ENCODE measurements around the gene SMAD6. TPM values are rescaled to one million over a fixed set of nuclear protein-coding genes. Genes with fewer than 3 reads are reported as not detected.

Gene SMAD6
- total RNA-seq, 2 donors from 2014 or later, result 0.31 to 0.35 TPM

DNA sequence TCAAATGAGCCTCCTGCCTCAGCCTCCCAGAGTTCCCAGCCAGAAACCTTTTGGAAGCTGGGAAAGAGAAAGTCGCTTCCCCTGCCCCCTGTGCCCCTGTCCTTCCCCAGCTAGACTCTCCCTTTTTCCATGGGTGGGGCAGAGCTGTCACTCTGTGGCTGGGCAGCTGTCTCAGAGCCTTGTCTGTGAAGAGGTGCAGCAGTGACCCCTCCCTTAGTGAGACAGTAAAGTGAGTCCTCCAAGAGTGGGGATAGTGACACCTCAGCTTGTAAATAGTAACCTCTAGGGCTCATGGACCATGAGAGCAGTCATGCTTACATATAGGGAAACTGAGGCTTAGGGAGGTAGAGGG is 76.3 kb downstream of the SMAD6 start:
- ATAC-seq (replicated peaks in 1 of 2) (no peak), DNase-seq (no peak)
- H3K4me3 Mint-ChIP-seq, result no peak overlapping the region
- H3K4me1 Mint-ChIP-seq (ENCODE audit: low read depth), result no peaks in the 10 kb centered on the region
- no peak overlapping the region for H3K27ac Mint-ChIP-seq
- H3K9me3 Mint-ChIP-seq, result no peaks in the 10 kb centered on the region
- no peaks in the 10 kb centered on the region for H3K36me3 Mint-ChIP-seq (ENCODE audit: insufficient read depth in 2 of 2)
- H3K27me3 Mint-ChIP-seq (ENCODE audit: low read depth), result no peaks in the 10 kb centered on the region

DNA sequence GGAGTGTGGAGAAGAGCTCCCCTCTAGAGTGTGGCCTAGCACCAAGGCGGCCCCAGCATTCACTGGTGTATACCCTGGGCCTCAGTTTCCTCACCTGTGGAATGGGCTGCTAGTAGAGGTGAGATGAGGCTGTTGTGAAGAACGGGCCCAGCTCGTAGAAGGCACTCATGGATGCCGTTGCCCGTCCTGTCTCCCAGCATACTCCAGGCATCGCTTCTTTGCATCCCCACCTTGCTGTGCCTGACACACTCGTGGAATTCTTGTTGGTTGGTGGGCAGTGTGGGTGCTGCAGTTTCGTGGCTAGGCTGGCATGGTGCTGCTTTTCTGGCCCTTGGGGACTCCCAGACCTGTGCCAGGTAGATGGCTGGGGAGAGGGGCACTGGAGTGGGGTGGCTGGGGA is 76.7 kb downstream of the SMAD6 start:
- ATAC-seq (replicated peaks in 1 of 2) (no peak), DNase-seq (no peak)
- H3K4me3 Mint-ChIP-seq, result no peak overlapping the region
- H3K9me3 Mint-ChIP-seq, result no peaks in the 10 kb centered on the region
- no peaks in the 10 kb centered on the region for H3K27me3 Mint-ChIP-seq (ENCODE audit: low read depth)
- no peaks in the 10 kb centered on the region for H3K4me1 Mint-ChIP-seq (ENCODE audit: low read depth)
- no peaks in the 10 kb centered on the region for H3K36me3 Mint-ChIP-seq (ENCODE audit: insufficient read depth in 2 of 2)
- H3K27ac Mint-ChIP-seq, result no peak overlapping the region

DNA sequence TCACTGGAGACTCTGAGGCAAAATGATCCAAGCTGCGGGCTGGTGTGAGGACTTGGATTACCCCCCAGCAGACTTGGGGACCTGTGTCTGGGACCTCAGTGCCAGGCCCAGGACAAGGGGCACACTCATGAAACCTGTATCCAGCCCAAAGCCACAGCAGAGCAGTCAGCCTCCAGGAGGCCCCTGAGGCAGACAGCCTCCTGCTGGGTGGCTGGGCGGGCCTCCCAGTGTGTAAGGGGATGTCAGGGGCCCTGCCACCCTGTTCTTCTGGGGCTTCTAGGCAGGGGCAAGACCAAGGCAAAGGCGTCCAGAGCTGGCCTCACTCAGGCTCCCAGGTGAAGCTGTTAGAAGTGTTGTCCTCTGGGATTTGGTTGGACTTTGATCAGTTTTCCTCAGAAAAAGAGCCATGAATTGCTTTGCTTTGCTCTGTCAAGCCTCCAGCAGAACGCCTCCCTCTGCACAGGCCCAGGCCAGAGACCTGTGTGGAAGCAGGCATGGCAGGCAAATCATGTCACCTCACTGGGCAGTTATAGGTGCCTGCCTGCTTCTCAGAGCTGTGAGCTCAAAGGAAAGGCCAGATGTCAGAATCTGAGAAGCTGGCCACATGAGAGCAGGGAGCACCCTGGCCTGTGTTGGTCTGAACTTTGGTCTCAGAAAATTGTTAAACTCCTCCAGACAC is 77.4 kb downstream of the SMAD6 start:
- H3K4me1 Mint-ChIP-seq (ENCODE audit: low read depth), result no peaks in the 10 kb centered on the region
- H3K9me3 Mint-ChIP-seq, result no peaks in the 10 kb centered on the region
- no peak overlapping the region for H3K27ac Mint-ChIP-seq
- H3K27me3 Mint-ChIP-seq (ENCODE audit: low read depth), result no peaks in the 10 kb centered on the region
- ATAC-seq (replicated peaks in 1 of 2) (no peak), DNase-seq (no peak)
- no peaks in the 10 kb centered on the region for H3K36me3 Mint-ChIP-seq (ENCODE audit: insufficient read depth in 2 of 2)
- no peak overlapping the region for H3K4me3 Mint-ChIP-seq

DNA sequence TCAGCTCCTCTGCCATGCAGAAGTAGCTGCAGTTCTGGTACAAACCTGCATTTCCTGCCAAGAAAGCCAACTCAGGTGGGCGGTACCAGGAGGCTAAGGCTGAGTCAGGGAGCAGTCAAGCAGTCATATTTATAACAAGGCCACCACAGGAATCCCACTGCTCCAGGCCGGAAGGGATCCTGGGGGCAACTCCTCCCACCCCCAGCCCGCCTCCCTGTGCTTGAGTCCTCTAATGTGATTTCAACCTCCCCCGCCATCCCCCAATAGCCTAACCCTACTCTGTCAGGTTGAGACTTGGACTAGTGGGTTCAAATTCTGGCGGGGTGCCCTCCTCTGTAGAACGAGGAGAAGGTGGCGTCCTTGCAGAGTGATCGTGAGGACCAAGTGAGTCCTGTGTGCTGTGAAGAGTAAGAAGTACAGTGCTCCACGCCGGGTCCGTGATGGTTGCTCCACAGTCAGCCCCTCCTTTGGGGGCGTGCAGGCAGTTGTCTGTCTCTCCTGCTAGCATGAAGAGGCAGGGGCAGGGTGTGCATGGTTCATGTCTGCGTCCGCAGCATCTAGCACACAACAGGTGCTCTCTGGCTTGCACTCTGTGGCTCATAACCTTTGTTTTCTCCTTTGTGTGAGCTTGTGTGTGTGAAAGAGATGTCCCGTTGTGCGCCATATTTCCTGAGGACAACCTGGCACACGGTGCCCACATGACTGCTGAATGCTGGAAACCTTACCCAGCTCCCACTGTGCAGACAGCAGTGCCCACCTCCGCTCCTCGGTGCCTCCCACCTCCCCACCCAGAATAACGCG is 78.3 kb downstream of the SMAD6 start:
- Mint-ChIP-seq H3K27me3 (ENCODE audit: low read depth) (no peaks in the 10 kb centered on the region), H3K27ac (no peak overlapping the region), H3K4me3 (no peak overlapping the region), H3K4me1 (ENCODE audit: low read depth) (no peaks in the 10 kb centered on the region), H3K9me3 (no peaks in the 10 kb centered on the region), H3K36me3 (ENCODE audit: insufficient read depth in 2 of 2) (no peaks in the 10 kb centered on the region)
- DNase-seq (no peak), ATAC-seq (replicated peaks in 1 of 2) (no peak)

DNA sequence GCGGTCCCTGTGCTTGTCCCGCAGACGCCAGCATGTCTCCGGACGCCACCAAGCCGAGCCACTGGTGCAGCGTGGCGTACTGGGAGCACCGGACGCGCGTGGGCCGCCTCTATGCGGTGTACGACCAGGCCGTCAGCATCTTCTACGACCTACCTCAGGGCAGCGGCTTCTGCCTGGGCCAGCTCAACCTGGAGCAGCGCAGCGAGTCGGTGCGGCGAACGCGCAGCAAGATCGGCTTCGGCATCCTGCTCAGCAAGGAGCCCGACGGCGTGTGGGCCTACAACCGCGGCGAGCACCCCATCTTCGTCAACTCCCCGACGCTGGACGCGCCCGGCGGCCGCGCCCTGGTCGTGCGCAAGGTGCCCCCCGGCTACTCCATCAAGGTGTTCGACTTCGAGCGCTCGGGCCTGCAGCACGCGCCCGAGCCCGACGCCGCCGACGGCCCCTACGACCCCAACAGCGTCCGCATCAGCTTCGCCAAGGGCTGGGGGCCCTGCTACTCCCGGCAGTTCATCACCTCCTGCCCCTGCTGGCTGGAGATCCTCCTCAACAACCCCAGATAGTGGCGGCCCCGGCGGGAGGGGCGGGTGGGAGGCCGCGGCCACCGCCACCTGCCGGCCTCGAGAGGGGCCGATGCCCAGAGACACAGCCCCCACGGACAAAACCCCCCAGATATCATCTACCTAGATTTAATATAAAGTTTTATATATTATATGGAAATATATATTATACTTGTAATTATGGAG is 79.1 kb downstream of the SMAD6 start:
- H3K27ac Mint-ChIP-seq, result no peak overlapping the region
- no peaks in the 10 kb centered on the region for H3K36me3 Mint-ChIP-seq (ENCODE audit: insufficient read depth in 2 of 2)
- H3K4me3 Mint-ChIP-seq, result no peak overlapping the region
- no peaks in the 10 kb centered on the region for H3K4me1 Mint-ChIP-seq (ENCODE audit: low read depth)
- no peak for ATAC-seq (replicated peaks in 1 of 2)
- DNase-seq, result no peak
- H3K9me3 Mint-ChIP-seq, result no peaks in the 10 kb centered on the region
- no peaks in the 10 kb centered on the region for H3K27me3 Mint-ChIP-seq (ENCODE audit: low read depth)

DNA sequence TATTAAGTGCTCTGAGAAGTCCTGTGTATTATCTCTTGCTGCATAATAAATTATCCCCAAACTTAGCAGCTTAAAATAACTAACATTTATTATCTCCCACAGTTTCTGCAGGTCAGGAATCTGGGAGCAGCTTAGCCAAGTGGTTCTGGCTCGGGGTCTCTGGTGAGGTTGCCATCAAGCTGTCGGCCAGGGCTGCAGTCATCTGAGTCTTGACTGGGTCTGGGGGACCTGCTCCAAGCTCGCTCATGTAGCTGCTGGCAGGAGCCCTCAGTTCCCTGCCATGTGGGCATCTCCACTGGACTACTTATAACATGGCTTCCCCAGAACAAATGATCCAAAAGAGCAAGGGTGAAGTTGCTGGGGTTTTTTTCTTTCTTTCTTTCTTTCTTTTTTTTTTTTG is 80.7 kb downstream of the SMAD6 start:
- Mint-ChIP-seq H3K9me3 (no peaks in the 10 kb centered on the region), H3K27ac (no peak overlapping the region), H3K36me3 (ENCODE audit: insufficient read depth in 2 of 2) (no peaks in the 10 kb centered on the region), H3K4me3 (no peak overlapping the region), H3K27me3 (ENCODE audit: low read depth) (no peaks in the 10 kb centered on the region), H3K4me1 (ENCODE audit: low read depth) (no peaks in the 10 kb centered on the region)
- no peak for ATAC-seq (replicated peaks in 1 of 2)
- no peak for DNase-seq

DNA sequence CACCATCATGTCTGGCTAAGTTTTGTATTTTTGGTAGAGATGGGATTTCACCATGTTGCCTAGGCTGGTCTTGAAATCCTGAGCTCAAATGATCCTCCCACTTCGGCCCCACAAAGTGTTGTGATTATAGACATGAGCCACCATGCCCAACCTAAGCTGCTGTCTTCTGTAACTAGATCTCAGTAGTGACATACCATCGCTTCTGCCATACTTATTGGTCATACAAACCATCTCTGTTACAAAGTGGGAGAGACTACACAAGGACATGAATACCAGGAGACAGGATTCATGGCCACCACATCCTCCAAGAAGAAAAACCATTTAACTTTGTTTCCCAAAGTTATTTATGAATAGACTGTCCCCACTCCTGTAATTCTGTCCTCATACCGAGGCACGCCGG is 81.3 kb downstream of the SMAD6 start:
- H3K9me3 Mint-ChIP-seq, result no peaks in the 10 kb centered on the region
- H3K27ac Mint-ChIP-seq, result no peak overlapping the region
- no peak overlapping the region for H3K4me3 Mint-ChIP-seq
- H3K27me3 Mint-ChIP-seq (ENCODE audit: low read depth), result no peaks in the 10 kb centered on the region
- ATAC-seq (replicated peaks in 1 of 2) (no peak), DNase-seq (no peak)
- H3K4me1 Mint-ChIP-seq (ENCODE audit: low read depth), result no peaks in the 10 kb centered on the region
- no peaks in the 10 kb centered on the region for H3K36me3 Mint-ChIP-seq (ENCODE audit: insufficient read depth in 2 of 2)

DNA sequence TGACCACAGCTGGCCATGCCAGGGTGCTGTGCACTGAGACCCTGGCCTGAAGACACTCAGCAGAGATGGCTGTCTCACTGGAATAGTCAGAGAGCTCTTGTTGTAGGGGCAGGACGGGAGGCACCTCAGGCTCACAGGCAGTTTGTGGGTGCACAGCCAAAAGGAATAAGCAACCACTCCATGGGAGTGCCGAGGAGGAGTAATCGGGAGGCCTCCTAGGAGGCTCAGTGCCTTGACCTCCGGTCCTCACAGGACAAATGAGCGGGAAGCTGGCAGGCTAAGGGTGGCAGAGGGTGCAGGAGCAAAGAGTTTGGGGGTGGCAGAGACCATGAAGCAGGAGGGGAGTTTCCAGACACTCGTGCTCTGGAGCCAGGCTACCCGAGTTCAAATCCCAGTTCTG is 81.7 kb downstream of the SMAD6 start:
- Mint-ChIP-seq H3K36me3 (ENCODE audit: insufficient read depth in 2 of 2) (no peaks in the 10 kb centered on the region), H3K9me3 (no peaks in the 10 kb centered on the region), H3K27ac (no peak overlapping the region), H3K4me3 (no peak overlapping the region), H3K4me1 (ENCODE audit: low read depth) (no peaks in the 10 kb centered on the region), H3K27me3 (ENCODE audit: low read depth) (no peaks in the 10 kb centered on the region)
- DNase-seq, result no peak
- no peak for ATAC-seq (replicated peaks in 1 of 2)

DNA sequence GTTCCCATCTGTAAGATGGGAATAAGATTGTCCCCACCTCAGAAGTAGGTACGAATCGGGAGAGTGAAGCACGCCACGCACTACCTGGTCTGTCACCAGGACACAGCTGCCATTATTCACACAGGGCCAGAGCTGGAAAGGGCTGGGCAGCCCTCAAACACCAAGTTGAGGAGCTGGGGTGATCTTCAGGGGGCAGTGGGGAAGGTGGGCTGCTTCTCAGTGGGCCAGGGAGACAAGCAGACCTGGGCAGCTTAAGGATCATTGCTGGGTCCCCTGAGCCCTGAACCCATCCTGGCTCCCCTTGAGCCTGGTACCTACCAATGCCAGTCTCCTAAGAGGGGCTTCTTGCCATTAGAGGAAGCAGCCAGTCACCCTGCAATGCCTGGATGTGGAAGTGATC is 82.1 kb downstream of the SMAD6 start:
- H3K27ac Mint-ChIP-seq, result no peak overlapping the region
- no peaks in the 10 kb centered on the region for H3K4me1 Mint-ChIP-seq (ENCODE audit: low read depth)
- DNase-seq, result no peak
- ATAC-seq (replicated peaks in 1 of 2), result no peak
- no peak overlapping the region for H3K4me3 Mint-ChIP-seq
- H3K36me3 Mint-ChIP-seq (ENCODE audit: insufficient read depth in 2 of 2), result no peaks in the 10 kb centered on the region
- no peaks in the 10 kb centered on the region for H3K9me3 Mint-ChIP-seq
- no peaks in the 10 kb centered on the region for H3K27me3 Mint-ChIP-seq (ENCODE audit: low read depth)

DNA sequence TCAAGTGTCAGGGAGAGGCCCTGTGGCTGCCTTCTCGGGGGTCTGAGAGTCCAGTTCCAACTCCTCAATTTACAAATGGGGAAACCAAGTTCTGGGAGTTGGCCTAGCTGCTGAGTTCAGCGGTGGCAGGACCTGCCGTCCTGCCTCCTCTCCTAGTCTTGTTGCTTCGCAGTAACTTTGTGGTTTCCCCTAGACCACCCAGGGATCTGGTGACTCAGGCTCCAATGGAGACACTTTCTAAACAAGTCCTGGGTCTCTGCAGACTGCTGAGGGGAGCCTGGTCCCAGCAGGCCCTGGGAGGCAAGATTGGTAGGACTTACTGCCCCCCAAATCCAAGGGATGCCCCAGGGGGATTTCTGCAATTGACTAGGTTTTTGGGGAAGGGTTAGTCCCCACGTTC is 83.6 kb downstream of the SMAD6 start:
- Mint-ChIP-seq H3K4me3 (no peak overlapping the region), H3K36me3 (ENCODE audit: insufficient read depth in 2 of 2) (no peaks in the 10 kb centered on the region), H3K9me3 (no peaks in the 10 kb centered on the region), H3K27ac (no peak overlapping the region), H3K27me3 (ENCODE audit: low read depth) (no peaks in the 10 kb centered on the region), H3K4me1 (ENCODE audit: low read depth) (no peaks in the 10 kb centered on the region)
- no peak for ATAC-seq (replicated peaks in 1 of 2)
- DNase-seq, result no peak

DNA sequence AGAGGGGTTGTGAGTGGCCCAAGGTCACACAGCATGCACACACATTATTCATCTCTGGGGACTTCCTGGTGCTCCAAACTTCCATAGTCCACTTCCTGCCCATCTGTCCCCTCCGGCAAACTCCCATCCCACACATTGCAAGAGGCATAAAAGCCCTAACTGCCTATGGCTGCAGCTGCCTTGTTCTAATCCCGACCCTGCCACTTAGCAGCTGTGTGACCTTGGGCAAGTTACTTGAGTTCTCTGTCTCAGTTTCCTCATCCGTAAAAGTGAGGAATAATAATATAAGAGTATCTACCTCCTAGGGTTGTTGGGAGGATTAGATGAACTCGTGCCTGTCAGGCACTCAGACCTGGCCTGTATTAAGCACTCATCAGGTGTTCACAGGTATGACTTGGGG is 84.2 kb downstream of the SMAD6 start:
- no peaks in the 10 kb centered on the region for H3K4me1 Mint-ChIP-seq (ENCODE audit: low read depth)
- DNase-seq (no peak), ATAC-seq (replicated peaks in 1 of 2) (no peak)
- no peaks in the 10 kb centered on the region for H3K27me3 Mint-ChIP-seq (ENCODE audit: low read depth)
- no peak overlapping the region for H3K27ac Mint-ChIP-seq
- H3K36me3 Mint-ChIP-seq (ENCODE audit: insufficient read depth in 2 of 2), result no peaks in the 10 kb centered on the region
- no peak overlapping the region for H3K4me3 Mint-ChIP-seq
- no peaks in the 10 kb centered on the region for H3K9me3 Mint-ChIP-seq

DNA sequence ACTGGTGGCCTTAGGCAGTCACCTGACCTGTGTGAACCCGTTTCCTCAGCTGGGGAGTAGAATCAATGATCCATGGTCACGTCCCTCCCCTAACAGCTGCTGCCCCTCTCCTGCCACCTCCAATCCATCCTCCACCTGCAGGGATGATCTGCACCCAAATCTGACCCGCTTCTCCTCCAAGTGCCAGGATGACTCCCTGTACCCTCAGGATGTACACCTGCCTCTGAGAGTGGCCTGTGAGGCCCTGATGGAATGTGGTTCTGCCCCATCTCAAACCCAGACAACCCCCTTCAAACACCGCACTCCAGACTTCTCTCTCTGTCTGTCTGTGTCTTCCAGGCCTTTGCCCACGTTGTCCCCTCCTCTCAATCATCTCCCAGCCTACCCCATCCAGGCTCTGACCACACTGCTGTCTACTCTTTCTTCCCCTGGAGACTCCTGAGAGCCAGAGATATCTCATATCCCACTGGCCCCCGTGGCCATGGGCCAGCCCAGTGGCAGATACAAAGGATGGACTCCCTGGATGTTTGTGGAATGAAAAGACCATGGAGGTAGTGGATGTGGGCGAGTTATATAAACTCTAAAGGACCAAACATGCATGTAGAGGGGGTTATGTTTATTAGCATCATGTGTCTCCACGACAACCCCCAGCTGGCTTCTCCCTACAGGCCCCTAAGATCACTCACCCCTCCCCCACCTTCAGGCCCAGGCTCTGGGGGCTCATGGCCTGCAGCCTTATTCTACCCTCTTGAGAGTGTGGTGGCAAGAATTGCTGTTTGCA is 84.9 kb downstream of the SMAD6 start:
- Mint-ChIP-seq H3K27me3 (ENCODE audit: low read depth) (no peaks in the 10 kb centered on the region), H3K27ac (no peak overlapping the region), H3K4me1 (ENCODE audit: low read depth) (no peaks in the 10 kb centered on the region), H3K36me3 (ENCODE audit: insufficient read depth in 2 of 2) (no peaks in the 10 kb centered on the region), H3K4me3 (no peak overlapping the region), H3K9me3 (no peaks in the 10 kb centered on the region)
- DNase-seq (no peak), ATAC-seq (replicated peaks in 1 of 2) (no peak)

DNA sequence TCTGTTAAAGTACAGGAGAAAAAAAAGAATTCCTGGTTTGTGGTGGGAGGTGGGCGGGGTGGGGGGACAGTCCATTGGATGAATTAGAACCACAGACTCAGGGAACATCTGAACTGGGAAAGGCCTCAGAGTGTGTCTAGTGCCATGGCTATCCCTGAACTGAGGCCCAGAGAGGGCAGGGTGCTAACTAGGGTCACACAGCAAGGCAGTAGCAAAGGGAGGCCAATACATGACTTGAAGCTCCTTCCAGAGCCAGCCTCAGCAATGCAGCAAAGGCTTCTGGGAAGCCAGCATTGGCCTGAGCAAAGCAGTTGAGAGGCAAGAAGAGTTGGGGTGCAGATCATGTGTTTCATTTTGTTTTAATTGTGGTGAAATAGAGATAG is 85.4 kb downstream of the SMAD6 start:
- ATAC-seq (replicated peaks in 1 of 2) (no peak), DNase-seq (no peak)
- Mint-ChIP-seq H3K36me3 (ENCODE audit: insufficient read depth in 2 of 2) (no peaks in the 10 kb centered on the region), H3K4me1 (ENCODE audit: low read depth) (no peaks in the 10 kb centered on the region), H3K27me3 (ENCODE audit: low read depth) (no peaks in the 10 kb centered on the region), H3K4me3 (no peak overlapping the region), H3K9me3 (no peaks in the 10 kb centered on the region), H3K27ac (no peak overlapping the region)

All from activated T-cell treated with anti-CD3 and anti-CD28 coated beads, Interleukin-2, amount 50 U/mL, for 72 hours (primary cell).